ENCODE results near the gene B4GALT2. TPM values are rescaled to one million over a fixed set of nuclear protein-coding genes. Genes with fewer than 3 reads are reported as not detected.

B4GALT2 gene
- total and polyA plus RNA-seq, 9 of the 15 experiments (the other 6 are each of a cell fraction or from before 2014, with no cell fraction given) = 1.3 to 86.8 (median 43.8) TPM

GRCh38 chr1:43990271-43991199 is 11.5 kb downstream of the B4GALT2 start:
- 67% methylated on average over 18 of the region's 19 CpGs for WGBS (ENCODE audit: insufficient coverage, low coverage, missing lambda C conversion rate)
- Histone ChIP-seq H3K79me2 (ENCODE audit: control insufficient read depth, insufficient read depth, low read length) (no peaks in the 10 kb centered on the region), H3K36me3 (ENCODE audit: control insufficient read depth, insufficient read depth, low read length) (peaks cover 20% of the 10 kb centered on the region; the same call in 2 of the 3 replicates), H3K4me3 (peak overlapping the region; percentile 74), H3K4me2 (ENCODE audit: insufficient read depth, low read length) (peak overlapping the region; percentile 81), H3K27me3 (ENCODE audit: control insufficient read depth in 2 of 2, insufficient read depth in 2 of 2, low read length in 2 of 2) (no peaks in the 10 kb centered on the region), H3K4me1 (replicated peaks in 1 of 2; ENCODE audit: control insufficient read depth in 2 of 2, insufficient read depth in 2 of 2, low read length in 2 of 2) (peaks cover 15 to 35% of the 10 kb centered on the region in 2 experiments; a peak in 4 of 5 replicates), H4K20me1 (replicated peaks; ENCODE audit: control insufficient read depth, insufficient read depth, low read length) (no peaks in the 10 kb centered on the region), H2AFZ (ENCODE audit: low read depth, low read length) (peak overlapping the region; percentile 96), H3K9ac (ENCODE audit: insufficient read depth in 1 of 2, low read depth in 2 of 2, low read length in 2 of 2) (peak overlapping the region; percentile 65 to 95), H3K27ac (ENCODE audit: extremely low read depth, low read depth, low read length) (peak overlapping the region; percentile 51), H3K9me1 (ENCODE audit: control insufficient read depth, insufficient read depth, low read length) (no peaks in the 10 kb centered on the region), H3K9me3 (replicated peaks; ENCODE audit: control insufficient read depth, insufficient read depth, low read depth, low read length) (no peaks in the 10 kb centered on the region)
- no peak for ATAC-seq
- POLR2A ChIA-PET = interaction anchor here (0.8 to 3.8 kb wide), 9 partner anchors 9 to 58 kb away, joined by 3 to 16 read pairs (median 4); partner anchors contain the start of gene IPO13
- peak; percentile 42 to 53 (median 50) for DNase-seq (ENCODE audit: extremely low read depth in 1 of 4, low spot score in 3 of 4)
- CTCF ChIA-PET (ENCODE audit: low intra/inter-chr PET ratio) = interaction anchor here (0.7 kb wide), 1 partner anchor 202 kb away, joined by 5 read pairs; no protein-coding TSS in a partner anchor
- no TSS peak for BruUV-seq (replicated peaks)
- in situ Hi-C loops (cut with MboI) (no loop called here), intact Hi-C loops (cut with micrococcal nuclease) (loop anchor here (2.0 to 10.0 kb wide), 3 partner anchors 16 to 304 kb away; partner anchors contain the start of gene ATP6V0B)
- FAIRE-seq = no peak
- TF ChIP-seq FOXA3 (CRISPR knock-in tag; conservative IDR thresholded peaks at IDR 0.05 in 1 of 2, IDR thresholded peaks at IDR 0.05 in 1 of 2) (0 out of 4 replicates have a peak, but pooled peaks of 1 of the 2 experiments have one; percentile 32), ZFP36 (IDR thresholded peaks at IDR 0.05; ENCODE audit: low read depth, low read length, partially characterized antibody) (peak; percentile 12), NEUROD1 (IDR thresholded peaks at IDR 0.05; ENCODE audit: borderline replicate concordance, low read depth, low read length, partially characterized antibody) (no peak), RAD21 (CRISPR knock-in tag; conservative IDR thresholded peaks at IDR 0.05 in 1 of 2, IDR thresholded peaks at IDR 0.05 in 1 of 2) (peak in 1 of 2 experiments; percentile 22; a peak in 1 of 4 replicates), POLR2G (IDR thresholded peaks at IDR 0.05; ENCODE audit: low read depth, low read length) (peak; percentile 60), POLR2AphosphoS5 (IDR thresholded peaks at IDR 0.05; ENCODE audit: control insufficient read depth, insufficient read depth, low read depth, low read length) (0 out of 2 replicates have a peak, but pooled peaks have one; percentile 19), ZNF830 (CRISPR knock-in tag; IDR thresholded peaks at IDR 0.05) (0 out of 2 replicates have a peak, but pooled peaks have one; percentile 40), ZBTB7A (IDR thresholded peaks at IDR 0.05; ENCODE audit: borderline replicate concordance, control insufficient read depth, low read depth, low read length) (peak; percentile 59), MBD2 (IDR thresholded peaks at IDR 0.05; ENCODE audit: borderline replicate concordance, low read depth) (0 out of 2 replicates have a peak, but pooled peaks have one; percentile 9), ZNF511 (CRISPR knock-in tag; IDR thresholded peaks at IDR 0.05) (0 out of 2 replicates have a peak, but pooled peaks have one; percentile 9), TAF7 (tag; IDR thresholded peaks at IDR 0.05) (no peak)
- TF ChIP-seq, protein P1, sequence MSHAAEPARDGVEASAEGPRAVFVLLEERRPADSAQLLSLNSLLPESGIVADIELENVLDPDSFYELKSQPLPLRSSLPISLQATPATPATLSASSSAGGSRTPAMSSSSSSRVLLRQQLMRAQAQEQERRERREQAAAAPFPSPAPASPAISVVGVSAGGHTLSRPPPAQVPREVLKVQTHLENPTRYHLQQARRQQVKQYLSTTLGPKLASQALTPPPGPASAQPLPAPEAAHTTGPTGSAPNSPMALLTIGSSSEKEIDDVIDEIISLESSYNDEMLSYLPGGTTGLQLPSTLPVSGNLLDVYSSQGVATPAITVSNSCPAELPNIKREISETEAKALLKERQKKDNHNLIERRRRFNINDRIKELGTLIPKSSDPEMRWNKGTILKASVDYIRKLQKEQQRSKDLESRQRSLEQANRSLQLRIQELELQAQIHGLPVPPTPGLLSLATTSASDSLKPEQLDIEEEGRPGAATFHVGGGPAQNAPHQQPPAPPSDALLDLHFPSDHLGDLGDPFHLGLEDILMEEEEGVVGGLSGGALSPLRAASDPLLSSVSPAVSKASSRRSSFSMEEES (CRISPR knock-in tag; IDR thresholded peaks at IDR 0.05) = no peak
- TF ChIP-seq, protein P2, sequence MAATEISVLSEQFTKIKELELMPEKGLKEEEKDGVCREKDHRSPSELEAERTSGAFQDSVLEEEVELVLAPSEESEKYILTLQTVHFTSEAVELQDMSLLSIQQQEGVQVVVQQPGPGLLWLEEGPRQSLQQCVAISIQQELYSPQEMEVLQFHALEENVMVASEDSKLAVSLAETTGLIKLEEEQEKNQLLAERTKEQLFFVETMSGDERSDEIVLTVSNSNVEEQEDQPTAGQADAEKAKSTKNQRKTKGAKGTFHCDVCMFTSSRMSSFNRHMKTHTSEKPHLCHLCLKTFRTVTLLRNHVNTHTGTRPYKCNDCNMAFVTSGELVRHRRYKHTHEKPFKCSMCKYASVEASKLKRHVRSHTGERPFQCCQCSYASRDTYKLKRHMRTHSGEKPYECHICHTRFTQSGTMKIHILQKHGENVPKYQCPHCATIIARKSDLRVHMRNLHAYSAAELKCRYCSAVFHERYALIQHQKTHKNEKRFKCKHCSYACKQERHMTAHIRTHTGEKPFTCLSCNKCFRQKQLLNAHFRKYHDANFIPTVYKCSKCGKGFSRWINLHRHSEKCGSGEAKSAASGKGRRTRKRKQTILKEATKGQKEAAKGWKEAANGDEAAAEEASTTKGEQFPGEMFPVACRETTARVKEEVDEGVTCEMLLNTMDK (IDR thresholded peaks at IDR 0.05; ENCODE audit: borderline replicate concordance, insufficient read depth, low read depth, low read length, poor library complexity, severe bottlenecking) = peak; percentile 45

All from K562 (cell line).